ENCODE results near the gene CHAC2. TPM values are rescaled to one million over a fixed set of nuclear protein-coding genes. Genes with fewer than 3 reads are reported as not detected.

The CHAC2 gene
- total and polyA plus RNA-seq, 2 of the 13 experiments (the other 11 are each of a cell fraction or from before 2014, with no cell fraction given): 1.7 to 10.7 TPM

- POLR2A ChIA-PET: no interaction called here
- in situ Hi-C loops (cut with HindIII; ENCODE audit: extremely low pct_ligation_motif_present, low pct_unique_long_range_greater_than_20kb): no loop called here
Observed at GRCh38 chr2:53724536-53724935, 43.1 kb upstream of the CHAC2 start.

More at GRCh38 chr2:53724536-53724935, 43.1 kb upstream of the CHAC2 start:
- no peak overlapping the region for H3K9ac ChIP-seq (ENCODE audit: insufficient read depth, low read depth, low read length)
- no peaks in the 10 kb centered on the region for H3K9me3 ChIP-seq (ENCODE audit: low read length)
- H3K36me3 ChIP-seq (replicated peaks in 1 of 2; ENCODE audit: control insufficient read depth in 1 of 2, insufficient read depth in 2 of 2, low read length in 2 of 2): peaks cover 8 to 24% of the 10 kb centered on the region in 2 experiments
- no peak overlapping the region for H3K4me2 ChIP-seq (ENCODE audit: low read depth, low read length)
- H4K20me1 ChIP-seq (ENCODE audit: insufficient read depth, low read length): no peaks in the 10 kb centered on the region
- DNase-seq (ENCODE audit: low spot score) (no peak), FAIRE-seq (no peak), ATAC-seq (no peak)
- 97% methylated on average over 2 of the region's 2 CpGs for WGBS (ENCODE audit: low lambda C conversion rate)
- CTCF ChIA-PET (ENCODE audit: low intra/inter-chr PET ratio, low total read pairs): no interaction called here
- no peaks in the 10 kb centered on the region for H3K27me3 ChIP-seq (ENCODE audit: control insufficient read depth in 1 of 2, insufficient read depth in 2 of 2, low read length in 2 of 2)
- H3K79me2 ChIP-seq (ENCODE audit: insufficient read depth, low read length): no peaks in the 10 kb centered on the region
- no peak overlapping the region for H2AFZ ChIP-seq (ENCODE audit: low read length)
- intact Hi-C loops (cut with micrococcal nuclease; ENCODE audit: unreplicated experiment): no loop called here
- TF ChIP-seq ZSCAN21 (CRISPR knock-in tag; IDR thresholded peaks at IDR 0.05; ENCODE audit: borderline replicate concordance) (no peak), SNAPC2 (CRISPR knock-in tag; IDR thresholded peaks at IDR 0.05) (no peak), ZNF354B (CRISPR knock-in tag; IDR thresholded peaks at IDR 0.05) (no peak), ZGPAT (CRISPR knock-in tag; IDR thresholded peaks at IDR 0.05) (no peak), ZNF282 (IDR thresholded peaks at IDR 0.05; ENCODE audit: partially characterized antibody) (no peak), ATF1 (CRISPR knock-in tag; IDR thresholded peaks at IDR 0.05) (no peak), ZNF710 (CRISPR knock-in tag; IDR thresholded peaks at IDR 0.05; ENCODE audit: borderline replicate concordance) (no peak), ZNF503 (CRISPR knock-in tag; IDR thresholded peaks at IDR 0.05) (no peak), PPARG (CRISPR knock-in tag; conservative IDR thresholded peaks at IDR 0.05) (no peak), ZNF773 (CRISPR knock-in tag; IDR thresholded peaks at IDR 0.05; ENCODE audit: borderline replicate concordance) (no peak), ONECUT2 (CRISPR knock-in tag; IDR thresholded peaks at IDR 0.05) (no peak)
- TF ChIP-seq, protein P1, sequence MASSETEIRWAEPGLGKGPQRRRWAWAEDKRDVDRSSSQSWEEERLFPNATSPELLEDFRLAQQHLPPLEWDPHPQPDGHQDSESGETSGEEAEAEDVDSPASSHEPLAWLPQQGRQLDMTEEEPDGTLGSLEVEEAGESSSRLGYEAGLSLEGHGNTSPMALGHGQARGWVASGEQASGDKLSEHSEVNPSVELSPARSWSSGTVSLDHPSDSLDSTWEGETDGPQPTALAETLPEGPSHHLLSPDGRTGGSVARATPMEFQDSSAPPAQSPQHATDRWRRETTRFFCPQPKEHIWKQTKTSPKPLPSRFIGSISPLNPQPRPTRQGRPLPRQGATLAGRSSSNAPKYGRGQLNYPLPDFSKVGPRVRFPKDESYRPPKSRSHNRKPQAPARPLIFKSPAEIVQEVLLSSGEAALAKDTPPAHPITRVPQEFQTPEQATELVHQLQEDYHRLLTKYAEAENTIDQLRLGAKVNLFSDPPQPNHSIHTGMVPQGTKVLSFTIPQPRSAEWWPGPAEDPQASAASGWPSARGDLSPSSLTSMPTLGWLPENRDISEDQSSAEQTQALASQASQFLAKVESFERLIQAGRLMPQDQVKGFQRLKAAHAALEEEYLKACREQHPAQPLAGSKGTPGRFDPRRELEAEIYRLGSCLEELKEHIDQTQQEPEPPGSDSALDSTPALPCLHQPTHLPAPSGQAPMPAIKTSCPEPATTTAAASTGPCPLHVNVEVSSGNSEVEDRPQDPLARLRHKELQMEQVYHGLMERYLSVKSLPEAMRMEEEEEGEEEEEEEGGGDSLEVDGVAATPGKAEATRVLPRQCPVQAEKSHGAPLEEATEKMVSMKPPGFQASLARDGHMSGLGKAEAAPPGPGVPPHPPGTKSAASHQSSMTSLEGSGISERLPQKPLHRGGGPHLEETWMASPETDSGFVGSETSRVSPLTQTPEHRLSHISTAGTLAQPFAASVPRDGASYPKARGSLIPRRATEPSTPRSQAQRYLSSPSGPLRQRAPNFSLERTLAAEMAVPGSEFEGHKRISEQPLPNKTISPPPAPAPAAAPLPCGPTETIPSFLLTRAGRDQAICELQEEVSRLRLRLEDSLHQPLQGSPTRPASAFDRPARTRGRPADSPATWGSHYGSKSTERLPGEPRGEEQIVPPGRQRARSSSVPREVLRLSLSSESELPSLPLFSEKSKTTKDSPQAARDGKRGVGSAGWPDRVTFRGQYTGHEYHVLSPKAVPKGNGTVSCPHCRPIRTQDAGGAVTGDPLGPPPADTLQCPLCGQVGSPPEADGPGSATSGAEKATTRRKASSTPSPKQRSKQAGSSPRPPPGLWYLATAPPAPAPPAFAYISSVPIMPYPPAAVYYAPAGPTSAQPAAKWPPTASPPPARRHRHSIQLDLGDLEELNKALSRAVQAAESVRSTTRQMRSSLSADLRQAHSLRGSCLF (CRISPR knock-in tag; IDR thresholded peaks at IDR 0.05; ENCODE audit: borderline replicate concordance): no peak
- H3K4me3 ChIP-seq (replicated peaks in 1 of 3; ENCODE audit: insufficient read depth in 1 of 3, low read depth in 2 of 3, low read length in 3 of 3): no peak overlapping the region
- H3K27ac ChIP-seq (ENCODE audit: extremely low read length, insufficient read depth, low read length): no peak overlapping the region
- no TSS peak for BruUV-seq (replicated peaks)
- no peaks in the 10 kb centered on the region for H3K4me1 ChIP-seq (ENCODE audit: insufficient read depth, low read length)
